Measurements from ENCODE around the gene NUB1.

NUB1 gene

GRCh38 chr7:151347200-151347599, 5.6 kb downstream of the NUB1 start:
- no peak for DNase-seq

GRCh38 chr7:151348970-151349369, 7.4 kb downstream of the NUB1 start:
- DNase-seq: no peak

- DNase-seq: no peak
Measured at GRCh38 chr7:151349507-151349853, 7.9 kb downstream of the NUB1 start.

GRCh38 chr7:151351027-151351426, 9.4 kb downstream of the NUB1 start:
- DNase-seq: no peak

- DNase-seq: no peak
Measured at GRCh38 chr7:151351967-151352366, 10.4 kb downstream of the NUB1 start.

DNA sequence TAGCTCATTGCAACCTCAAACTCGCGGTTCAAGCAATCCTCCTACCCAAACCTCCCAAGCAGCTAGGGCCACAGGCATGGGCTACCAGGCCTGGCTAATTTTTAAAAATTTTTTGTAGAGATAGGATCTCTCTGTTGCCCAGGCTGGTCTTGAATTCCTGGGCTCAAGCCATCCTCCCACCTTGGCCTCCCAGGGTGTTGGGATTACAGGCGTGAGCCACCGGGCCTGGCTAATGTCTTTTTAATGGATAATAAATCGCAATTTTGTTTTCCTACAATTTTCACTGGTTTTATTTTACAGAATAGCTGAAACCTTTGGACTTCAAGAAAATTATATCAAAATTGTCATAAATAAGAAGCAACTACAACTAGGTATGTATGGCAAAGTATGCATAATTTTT, 10.9 kb downstream of the NUB1 start:
- DNase-seq: no peak

- DNase-seq: no peak
Measured at GRCh38 chr7:151361193-151361959, 19.8 kb downstream of the NUB1 start.

GRCh38 chr7:151363182-151363581, 21.6 kb downstream of the NUB1 start:
- DNase-seq: no peak

DNA sequence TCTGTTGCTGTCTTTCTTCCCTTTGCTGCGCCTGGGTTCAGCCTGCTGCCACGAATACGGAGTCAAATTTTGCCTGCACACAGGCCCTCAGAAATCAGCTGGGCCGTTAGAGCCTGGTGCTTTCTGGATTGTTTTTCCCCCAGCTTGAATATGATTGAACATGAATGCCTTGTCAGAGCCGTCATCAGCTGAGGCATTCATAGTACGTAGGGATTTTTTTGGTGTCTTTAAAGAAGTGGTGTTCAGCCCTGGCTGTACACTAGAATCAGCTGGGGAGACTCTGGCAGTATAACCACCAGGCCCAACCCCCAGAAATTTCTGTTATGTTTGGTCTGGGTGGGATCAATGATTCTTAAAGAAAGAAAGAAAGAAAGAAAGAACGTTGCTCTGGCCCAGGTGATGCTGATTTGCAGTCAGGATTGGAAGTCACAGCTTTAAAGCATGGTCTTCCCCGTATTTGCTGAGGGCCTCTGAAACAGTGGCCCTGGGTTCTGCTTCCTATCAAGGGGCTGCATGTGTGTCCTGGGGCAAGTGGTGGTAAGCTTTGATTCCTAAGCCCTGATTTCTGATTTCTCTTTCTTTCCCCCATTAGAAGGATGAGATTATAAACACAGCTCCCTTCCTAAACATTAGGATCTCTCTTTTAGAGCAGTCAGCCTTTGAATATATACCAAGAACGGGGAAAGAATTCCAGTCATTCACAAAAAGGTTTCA, 24.7 kb downstream of the NUB1 start:
- no peak for DNase-seq

- DNase-seq: no peak
Measured at GRCh38 chr7:151366880-151367222, 25.2 kb downstream of the NUB1 start.

GRCh38 chr7:151367284-151367683, 25.7 kb downstream of the NUB1 start:
- DNase-seq: no peak

DNA sequence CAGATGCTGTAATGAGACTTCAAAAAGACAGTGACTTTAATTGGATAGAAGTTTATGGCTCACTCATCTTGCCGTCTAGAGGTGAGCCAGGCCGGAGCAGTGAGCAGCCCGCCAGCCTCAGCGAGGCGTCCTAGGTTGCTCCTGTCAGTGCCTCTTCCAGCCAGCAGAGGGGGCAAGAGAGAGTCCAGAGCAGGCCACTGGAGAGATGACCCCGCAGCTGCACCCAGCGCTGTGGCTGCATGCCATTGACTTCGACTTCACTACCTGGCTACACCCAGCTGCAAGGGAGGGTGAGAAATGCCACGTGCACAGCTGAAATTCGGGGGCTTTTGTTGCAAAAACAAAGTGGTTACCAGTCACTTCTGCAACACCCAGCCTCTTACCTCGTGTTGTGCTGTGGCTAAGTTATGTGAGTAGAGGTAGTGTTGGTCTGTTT, 26.5 kb downstream of the NUB1 start:
- DNase-seq: peak; percentile 49

- no peak for DNase-seq
Measured at GRCh38 chr7:151371266-151371665, 29.7 kb downstream of the NUB1 start.

- DNase-seq: no peak
Measured at GRCh38 chr7:151372612-151373265, 31.1 kb downstream of the NUB1 start.

GRCh38 chr7:151373599-151373998, 32.0 kb downstream of the NUB1 start:
- no peak for DNase-seq

DNA sequence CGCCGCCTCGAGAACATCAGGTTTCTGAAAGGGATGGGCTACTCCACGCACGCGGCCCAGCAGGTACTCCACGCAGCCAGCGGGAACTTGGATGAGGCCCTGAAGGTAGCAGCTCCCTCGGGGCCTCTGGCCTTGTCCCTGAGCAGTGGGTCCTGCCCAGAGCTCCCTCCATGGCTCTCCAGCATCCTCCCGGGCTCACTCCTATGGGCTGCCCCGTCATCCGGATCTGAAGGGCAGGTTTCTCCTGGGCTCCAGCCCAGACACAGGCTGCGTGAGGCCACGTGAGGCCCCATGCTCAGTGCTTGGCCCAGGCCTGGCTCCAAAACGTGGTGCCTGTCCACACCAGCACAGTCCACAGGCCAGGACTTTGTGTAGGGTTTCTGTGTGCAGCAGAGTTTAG, 32.5 kb downstream of the NUB1 start:
- no peak for DNase-seq

- no peak for DNase-seq
Measured at GRCh38 chr7:151374726-151375125, 33.1 kb downstream of the NUB1 start.

DNA sequence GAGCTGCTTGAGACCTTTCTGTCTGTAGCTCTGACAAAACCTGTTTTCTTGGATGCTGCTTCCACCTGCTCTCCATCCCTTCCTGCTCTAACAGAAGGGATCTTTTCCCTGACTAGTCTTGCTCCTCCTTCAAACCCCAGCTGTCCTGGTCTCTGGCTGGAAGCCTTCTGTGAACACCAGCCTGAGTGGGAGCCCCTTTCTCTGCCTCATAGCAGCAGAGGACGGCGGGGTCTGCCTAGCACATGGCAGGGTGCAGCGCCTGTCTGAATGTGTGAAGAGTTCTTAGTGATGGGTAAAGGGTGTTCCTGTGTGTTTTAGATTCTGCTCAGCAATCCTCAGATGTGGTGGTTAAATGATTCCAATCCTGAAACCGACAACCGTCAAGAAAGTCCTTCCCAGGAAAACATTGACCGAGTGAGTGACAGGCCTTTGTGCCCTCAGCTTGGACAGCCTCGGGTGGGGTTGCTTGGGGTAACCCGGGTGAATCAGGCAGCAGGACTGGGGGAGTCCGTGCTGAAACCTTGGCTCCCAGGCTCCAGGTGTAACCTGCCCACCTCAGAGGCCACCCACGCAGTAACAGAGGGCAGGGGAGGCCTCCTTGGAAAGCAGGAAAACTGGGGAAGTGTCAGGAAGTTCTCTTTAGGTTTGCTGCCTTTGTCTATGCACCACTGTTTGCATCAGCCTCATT, 34.1 kb downstream of the NUB1 start:
- DNase-seq: no peak

DNA sequence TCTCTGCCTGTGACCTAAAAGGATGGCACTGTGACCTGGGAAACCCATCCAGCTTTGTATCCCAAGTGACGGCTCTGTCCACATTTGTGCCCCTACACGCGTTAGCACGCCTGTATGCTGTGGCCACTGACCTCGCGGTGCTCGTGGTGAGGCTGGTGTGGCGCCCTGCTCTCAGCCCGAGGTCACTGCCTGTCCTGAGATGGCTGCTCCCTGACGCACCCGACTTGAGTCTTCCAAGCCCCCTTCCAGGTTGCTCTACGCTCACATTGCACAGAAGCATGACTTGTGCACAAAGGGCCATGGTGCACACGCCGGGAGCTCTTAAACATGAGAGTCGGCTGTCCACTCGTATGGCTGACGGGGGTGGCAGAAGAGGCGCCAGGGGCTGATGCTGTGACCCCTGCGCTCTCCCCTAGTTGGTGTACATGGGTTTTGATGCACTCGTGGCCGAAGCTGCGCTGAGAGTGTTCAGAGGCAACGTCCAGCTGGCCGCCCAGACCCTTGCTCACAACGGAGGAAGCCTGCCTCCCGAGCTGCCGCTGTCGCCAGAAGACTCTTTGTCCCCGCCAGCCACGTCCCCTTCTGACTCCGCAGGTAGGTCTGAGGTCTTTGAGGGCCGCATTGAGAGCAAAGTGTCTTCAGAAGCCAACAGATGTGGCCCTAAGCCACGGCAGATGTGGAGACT, 34.7 kb downstream of the NUB1 start:
- DNase-seq: no peak

DNA sequence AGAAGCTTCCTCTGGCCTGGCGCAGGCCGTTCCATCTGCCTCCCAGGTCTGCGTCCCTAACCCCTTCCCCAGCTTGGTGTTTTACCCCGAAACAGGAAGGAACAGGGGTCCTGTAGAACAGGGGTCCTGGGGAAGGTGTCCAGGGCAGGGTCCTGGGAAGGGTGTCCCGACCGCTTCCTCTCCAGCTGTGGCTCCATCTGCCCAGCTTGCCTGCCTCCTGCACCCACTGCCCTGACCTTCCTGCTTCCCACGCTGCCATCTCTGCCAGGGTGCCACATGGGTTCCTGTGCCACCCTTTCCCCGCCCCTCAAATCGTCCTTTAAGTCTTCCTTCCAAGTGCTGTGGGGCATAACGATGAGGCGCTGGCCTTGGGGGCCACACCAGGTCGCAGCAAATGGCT, 35.8 kb downstream of the NUB1 start:
- DNase-seq: no peak

DNA sequence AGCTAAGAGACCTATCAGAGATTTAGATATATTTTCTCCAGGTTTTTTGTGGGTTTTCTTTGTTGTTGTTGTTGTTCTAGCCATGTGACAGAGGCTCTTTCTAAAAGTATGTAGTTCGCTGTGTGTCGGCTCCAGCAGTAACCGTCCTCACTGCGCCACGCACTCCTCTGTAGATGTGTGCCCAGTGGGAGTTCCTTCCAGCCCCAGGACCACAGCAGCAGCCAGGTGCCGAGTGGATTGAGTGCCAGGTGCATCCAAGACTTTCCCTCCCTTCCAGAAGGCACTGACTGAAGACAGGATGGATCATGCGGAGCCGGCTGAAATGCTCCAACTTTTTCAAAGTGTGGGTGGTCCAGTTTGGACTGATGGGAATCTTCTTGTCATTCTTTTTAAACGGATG, 36.4 kb downstream of the NUB1 start:
- DNase-seq: no peak

GRCh38 chr7:151378496-151379192, 37.0 kb downstream of the NUB1 start:
- no peak for DNase-seq

DNA sequence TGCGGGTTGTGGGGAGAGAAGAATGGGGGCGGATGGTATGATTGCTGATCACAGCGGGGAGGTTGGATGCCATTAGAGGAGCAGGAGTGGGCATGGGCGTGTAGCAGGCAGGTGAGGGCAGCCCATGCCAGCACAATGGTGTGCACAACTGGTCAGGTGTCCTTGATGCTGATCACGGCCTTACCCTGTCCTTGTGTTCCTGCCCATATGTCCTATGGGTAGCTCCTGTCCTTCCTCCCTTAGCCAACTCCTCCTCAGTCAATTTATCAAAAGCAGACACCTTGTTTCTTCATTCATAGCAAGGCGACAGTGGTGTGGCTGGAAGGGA, 37.5 kb downstream of the NUB1 start:
- no peak for DNase-seq
